K562 (cell line): ENCODE measurements around the gene ACTC1. TPM values are rescaled to one million over a fixed set of nuclear protein-coding genes. Genes with fewer than 3 reads are reported as not detected.

Experiments used
- CREB1 ChIP-seq, 2 experiments: sonication (generic) in 1 of 2; formaldehyde crosslinking in 1 of 2; IDR thresholded peaks; 2 replicates each; pipeline versions ENCODE4 v1.6.1 to v1.8.0; 2012 to 2022; ENCODE audit warnings: inconsistent platforms in 1 of 2, mild to moderate bottlenecking in 1 of 2, missing genetic modification reagents in 1 of 2, moderate library complexity in 1 of 2
- CXXC5 ChIP-seq: fragments of 250-450 bp; sonication (Bioruptor Pico); IDR thresholded peaks from 2 replicates; pipeline ENCODE4 v1.8.0; 2022; ENCODE audit warnings: inconsistent platforms, mild to moderate bottlenecking, moderate library complexity
- DEAF1 ChIP-seq: fragments of 450-650 bp; formaldehyde crosslinking; IDR thresholded peaks from 2 replicates; pipeline ENCODE4 v1.4.0; 2020; ENCODE audit warnings: mild to moderate bottlenecking, moderate library complexity
- FOXJ3 ChIP-seq: sonication (generic); formaldehyde crosslinking; IDR thresholded peaks from 2 replicates; pipeline ENCODE4 v1.4.0; 2020; ENCODE audit warnings: mild to moderate bottlenecking, missing genetic modification reagents
- POLR2H ChIP-seq: IDR thresholded peaks from 2 replicates; pipeline ENCODE4 v1.6.1; 2016; ENCODE audit warnings: missing genetic modification characterization, low read depth, mild to moderate bottlenecking, control low read depth, missing compliant biosample characterization, moderate library complexity
- SMARCC2 ChIP-seq: fragments of 450-650 bp; IDR thresholded peaks from 2 replicates; pipeline ENCODE4 v1.6.1; 2017; ENCODE audit warnings: antibody characterized with exemption, moderate library complexity, mild to moderate bottlenecking, low read depth
- ZBTB11 ChIP-seq, 3 experiments: fragments of 200-800 bp in 1 of 3; fragments of 250-450 bp in 1 of 3; fragments of 450-650 bp in 1 of 3; sonication (Bioruptor Pico) in 1 of 3; sonication (Bioruptor generic) in 1 of 3; formaldehyde crosslinking in 1 of 3; IDR thresholded peaks; 2 replicates each; pipeline versions ENCODE4 v1.6.1 to v1.8.0; 2016 to 2022; ENCODE audit warnings: mild to moderate bottlenecking in 2 of 3, missing genetic modification characterization in 2 of 3, missing compliant biosample characterization in 1 of 3, moderate library complexity in 1 of 3
- ZNF384 ChIP-seq: IDR thresholded peaks from 2 replicates; pipeline ENCODE4 v1.6.1; 2012; ENCODE audit warnings: low read depth, low read length, improper control_type of control experiment
- polyA plus RNA-seq, 8 experiments: library from polyadenylated mRNA; depleted of rRNA in 4 of 8; stranded (reverse) in 5 of 8; unstranded in 3 of 8; fragments of >200 nt; fragmentation: Nextera tagmentation in 2 of 8; fragmentation: Illumina TruSeq in 1 of 8; extraction: Ambion mirVana in 2 of 8; extraction: Trizol in 1 of 8; gene quantifications; 2 replicates each; pipeline versions ENCODE4 v1.2.1 to v1.2.3, GENCODE V29; 2011 to 2014; ENCODE audit warnings: inconsistent platforms in 1 of 8, missing spikeins in 1 of 8
- total RNA-seq, 7 experiments: library from RNA; depleted of rRNA in 6 of 7; stranded (reverse); fragments of >200 nt in 6 of 7; fragmentation: Illumina TruSeq in 2 of 7; extraction: Trizol in 2 of 7; gene quantifications; 2 replicates each; pipeline versions ENCODE4 v1.2.1 to v1.2.3, GENCODE V29; 2011 to 2021; ENCODE audit warnings: low replicate concordance in 1 of 7

ACTC1 gene
- total and polyA plus RNA-seq, 9 of the 15 experiments (the other 6 are each of a cell fraction or from before 2014, with no cell fraction given) = 0.08 to 0.84 (median 0.17) TPM; not detected in 3

- TF ChIP-seq POLR2H (tag) = no peak
- TF ChIP-seq CREB1 (IDR thresholded peaks at IDR 0.05) = no peak
- TF ChIP-seq CREB1 (CRISPR knock-in tag; IDR thresholded peaks at IDR 0.05) = no peak
- no peak for TF ChIP-seq ZBTB11 (CRISPR knock-in tag; IDR thresholded peaks at IDR 0.05)
- TF ChIP-seq FOXJ3 (CRISPR knock-in tag) = no peak
- no peak for TF ChIP-seq SMARCC2
- TF ChIP-seq ZNF384 = peak; percentile 73
- TF ChIP-seq DEAF1 (CRISPR knock-in tag) = no peak
- TF ChIP-seq CXXC5 (CRISPR knock-in tag) = peak; percentile 46; the same call in 1 of the 2 replicates
These were observed at the start of gene ACTC1 (continued) for GRCh38 chr15:34795267-34796081.
